Fibroblast of gingiva (primary cell): ENCODE measurements around the gene CARMIL1.
"Not testable (repeated sequence)": the region's sequence is repeated elsewhere in the genome, so short reads cannot be mapped to it uniquely, and the experiment has no call there.

Experiments used
- DNase-seq: peaks from one replicate; pipeline ENCODE4 v3.0.0-alpha.2; 2011; ENCODE audit warnings: low read depth

The CARMIL1 gene

DNA sequence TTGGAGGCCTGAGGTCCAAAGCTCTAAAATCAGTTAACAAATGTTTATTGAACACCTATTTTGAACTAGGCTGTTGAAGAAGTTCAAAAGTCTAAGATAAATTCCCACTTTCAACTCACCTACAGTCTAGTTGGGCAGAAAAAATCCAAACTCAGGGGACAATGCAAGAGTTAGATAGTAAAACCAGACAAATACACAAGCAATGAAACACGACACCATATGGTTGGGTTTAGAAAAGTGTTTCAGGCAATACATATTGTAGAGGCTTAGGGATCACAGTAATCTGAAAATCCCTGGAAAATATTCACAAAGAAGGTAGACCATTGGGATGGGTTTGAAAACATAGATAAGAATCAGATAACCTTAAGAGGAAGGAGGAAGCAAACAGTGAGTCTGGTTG, 1.3 kb upstream of the CARMIL1 start:
- DNase-seq: no peak

GRCh38 chr6:25278261-25278913, 787 bp upstream of the CARMIL1 start:
- no peak for DNase-seq

DNA sequence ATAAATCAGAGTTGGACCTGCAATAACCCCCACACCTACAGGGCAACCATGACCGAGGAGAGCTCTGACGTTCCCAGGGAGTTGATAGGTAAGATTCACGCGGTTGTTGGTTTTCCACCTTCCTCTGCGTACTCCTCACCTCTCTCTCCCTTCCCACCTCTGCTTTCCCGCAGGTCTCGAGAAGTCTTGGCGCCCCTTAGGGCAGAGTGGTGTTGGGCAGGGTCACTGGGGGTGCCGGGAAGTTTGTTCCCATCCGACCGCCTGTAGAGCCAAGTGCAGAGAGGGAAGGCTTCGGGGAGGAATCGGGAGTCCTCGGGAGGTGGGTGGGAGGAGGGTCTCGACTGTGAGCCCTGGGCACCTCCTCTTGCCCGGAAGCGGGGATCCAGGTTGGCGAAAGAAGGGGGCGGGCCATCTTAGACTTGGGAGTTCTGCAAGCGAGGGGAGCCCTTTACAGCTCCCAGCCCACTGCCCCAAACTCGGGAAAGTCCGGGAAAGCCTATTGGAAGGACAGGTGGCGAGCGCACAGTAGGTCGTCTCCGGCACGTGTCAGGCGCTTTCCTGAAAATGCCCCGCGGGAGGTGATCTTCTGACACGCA, 672 bp downstream of the CARMIL1 start:
- DNase-seq: no peak

DNA sequence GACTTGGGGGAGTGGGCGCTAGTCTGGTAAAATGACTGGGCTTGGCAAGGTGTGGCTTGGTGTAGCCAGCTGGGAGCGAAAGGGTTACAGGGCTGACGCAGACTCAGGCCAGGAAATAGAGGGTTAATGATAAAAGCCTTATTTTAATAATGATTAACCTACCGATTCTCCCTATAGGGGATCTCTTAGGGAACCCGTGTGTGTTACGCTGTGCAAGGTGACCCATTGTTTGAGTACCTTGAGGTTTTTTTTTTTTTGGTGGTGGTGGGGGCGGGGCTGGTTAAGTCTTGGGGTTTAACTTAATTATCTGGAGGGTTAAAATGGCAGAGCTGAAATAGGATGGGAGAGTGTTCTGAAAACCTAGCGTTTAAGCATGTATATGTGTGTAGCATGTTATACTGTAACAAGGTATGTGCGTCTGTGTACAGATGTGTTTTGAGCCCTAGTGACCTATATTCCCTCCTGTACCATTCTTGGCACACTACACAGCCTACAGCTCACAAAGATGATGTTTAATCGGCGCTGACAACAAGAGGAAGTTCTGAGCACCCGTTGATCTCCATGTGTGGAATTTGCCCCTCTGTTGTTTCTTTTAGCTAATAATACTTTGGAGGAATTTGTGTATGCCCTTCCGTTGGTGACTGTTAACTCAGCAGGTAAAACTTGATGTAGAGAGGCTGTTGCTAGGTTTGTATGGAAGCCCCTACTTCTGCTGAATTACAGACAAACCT, 1.3 kb downstream of the CARMIL1 start:
- DNase-seq: no peak

GRCh38 chr6:25286891-25287290, 7.7 kb downstream of the CARMIL1 start:
- no peak for DNase-seq

DNA sequence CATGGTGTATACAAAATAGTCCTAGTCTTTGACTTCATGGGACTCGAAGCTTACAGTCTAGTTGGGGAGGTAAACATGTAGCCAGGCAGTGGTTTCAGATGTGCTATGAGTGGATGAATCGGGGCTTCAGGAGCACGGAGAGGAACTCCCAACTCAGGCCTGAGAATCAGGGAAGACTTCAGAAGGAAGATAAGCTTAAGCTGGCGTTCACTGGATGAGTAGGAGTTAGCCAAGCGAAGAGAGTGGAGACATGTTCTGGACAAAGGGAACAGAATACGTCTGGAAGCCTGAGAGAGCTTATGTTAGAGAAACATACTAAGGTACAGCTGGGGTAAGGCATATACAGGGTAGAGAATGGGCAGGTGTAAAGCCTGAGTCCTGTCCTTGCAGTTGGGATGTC, 8.8 kb downstream of the CARMIL1 start:
- no peak for DNase-seq

GRCh38 chr6:25288518-25288917, 9.3 kb downstream of the CARMIL1 start:
- DNase-seq: no peak

DNA sequence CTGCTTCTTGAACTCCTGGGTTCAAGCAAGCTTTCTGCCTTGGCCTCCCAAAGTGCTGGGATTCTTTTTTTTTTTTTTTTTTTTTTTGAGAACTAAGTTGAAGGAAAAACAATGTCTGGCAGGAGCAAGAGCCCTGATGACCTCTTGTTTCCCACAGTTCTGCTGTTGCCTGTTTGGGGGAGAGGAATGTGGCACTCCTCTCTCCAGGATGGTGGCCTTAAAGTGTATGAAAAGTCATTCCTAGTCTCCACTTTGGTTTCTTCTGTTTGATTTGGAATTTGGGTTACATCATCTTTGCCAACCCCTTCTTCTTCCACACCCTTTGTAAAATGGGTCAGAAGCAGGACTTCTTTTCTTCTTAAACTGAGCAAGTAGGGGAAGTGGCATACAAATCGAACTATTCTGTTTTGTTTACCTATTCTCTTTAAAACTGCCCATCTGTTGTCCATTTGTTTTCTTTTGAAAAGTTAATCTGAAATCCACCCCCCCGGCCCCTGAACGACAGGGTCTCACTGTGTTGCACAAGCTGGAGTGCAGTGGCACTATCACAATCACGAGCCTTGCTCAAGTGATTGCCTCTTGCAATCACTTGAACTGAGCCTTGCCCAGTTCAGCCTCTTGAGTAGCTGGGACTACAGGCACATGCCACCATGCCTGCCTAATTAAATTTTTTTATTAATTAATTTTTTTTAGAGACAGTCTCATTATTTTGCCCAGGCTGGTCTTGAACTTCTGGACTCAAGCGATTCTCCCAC, 11.3 kb downstream of the CARMIL1 start:
- DNase-seq: no peak

- DNase-seq: no peak
Measured at GRCh38 chr6:25292384-25292783, 13.2 kb downstream of the CARMIL1 start.

GRCh38 chr6:25295651-25296050, 16.5 kb downstream of the CARMIL1 start:
- DNase-seq: no peak

- DNase-seq: no peak
Measured at GRCh38 chr6:25296217-25296905, 17.2 kb downstream of the CARMIL1 start.

DNA sequence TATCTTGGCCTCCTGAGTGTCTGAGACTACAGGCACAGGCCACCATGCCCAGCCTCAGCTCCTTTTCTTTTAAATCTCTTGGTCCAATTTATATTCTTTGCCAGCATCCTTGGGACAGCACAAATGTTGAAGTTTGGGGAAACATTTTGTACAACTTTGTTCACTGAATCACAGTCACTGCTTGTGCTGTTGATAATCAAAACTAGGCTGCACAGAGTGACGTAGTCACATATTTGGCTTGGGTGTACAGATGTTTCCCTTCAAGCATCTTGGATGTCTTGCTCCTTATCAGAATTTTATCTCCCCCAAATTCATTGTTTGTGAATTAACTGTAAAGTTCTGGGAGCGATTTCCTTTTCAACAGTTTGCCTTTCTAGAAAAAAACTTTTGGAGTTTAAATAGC, 17.9 kb downstream of the CARMIL1 start:
- DNase-seq: peak; percentile 61

- DNase-seq: no peak
Measured at GRCh38 chr6:25297823-25298522, 18.8 kb downstream of the CARMIL1 start.

- DNase-seq: not testable (repeated sequence)
Measured at GRCh38 chr6:25298523-25298865, 19.3 kb downstream of the CARMIL1 start.

GRCh38 chr6:25301362-25301761, 22.2 kb downstream of the CARMIL1 start:
- DNase-seq: no peak

- no peak for DNase-seq
Measured at GRCh38 chr6:25302151-25302550, 23.0 kb downstream of the CARMIL1 start.

GRCh38 chr6:25302677-25303128, 23.5 kb downstream of the CARMIL1 start:
- peak; percentile 71 for DNase-seq

DNA sequence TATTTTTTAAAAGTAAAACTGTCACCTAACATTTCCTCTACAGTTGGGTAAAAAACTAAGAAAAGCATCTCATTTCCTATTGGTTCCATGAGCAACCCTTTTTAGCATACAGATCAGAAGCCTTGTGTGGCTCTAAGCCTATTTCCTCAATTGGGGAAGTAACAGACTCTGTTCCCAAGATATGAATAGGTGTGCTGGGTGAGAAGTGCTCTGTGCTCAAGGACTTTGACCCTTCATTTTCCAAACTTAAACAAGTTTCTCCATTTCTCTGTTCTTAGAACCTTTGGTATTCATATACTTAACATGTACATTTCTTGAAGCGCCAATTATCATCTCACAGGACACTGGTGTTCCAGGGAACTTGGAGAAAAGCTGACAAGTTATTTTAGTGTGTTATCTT, 24.1 kb downstream of the CARMIL1 start:
- no peak for DNase-seq

GRCh38 chr6:25306379-25306778, 27.2 kb downstream of the CARMIL1 start:
- DNase-seq: no peak

DNA sequence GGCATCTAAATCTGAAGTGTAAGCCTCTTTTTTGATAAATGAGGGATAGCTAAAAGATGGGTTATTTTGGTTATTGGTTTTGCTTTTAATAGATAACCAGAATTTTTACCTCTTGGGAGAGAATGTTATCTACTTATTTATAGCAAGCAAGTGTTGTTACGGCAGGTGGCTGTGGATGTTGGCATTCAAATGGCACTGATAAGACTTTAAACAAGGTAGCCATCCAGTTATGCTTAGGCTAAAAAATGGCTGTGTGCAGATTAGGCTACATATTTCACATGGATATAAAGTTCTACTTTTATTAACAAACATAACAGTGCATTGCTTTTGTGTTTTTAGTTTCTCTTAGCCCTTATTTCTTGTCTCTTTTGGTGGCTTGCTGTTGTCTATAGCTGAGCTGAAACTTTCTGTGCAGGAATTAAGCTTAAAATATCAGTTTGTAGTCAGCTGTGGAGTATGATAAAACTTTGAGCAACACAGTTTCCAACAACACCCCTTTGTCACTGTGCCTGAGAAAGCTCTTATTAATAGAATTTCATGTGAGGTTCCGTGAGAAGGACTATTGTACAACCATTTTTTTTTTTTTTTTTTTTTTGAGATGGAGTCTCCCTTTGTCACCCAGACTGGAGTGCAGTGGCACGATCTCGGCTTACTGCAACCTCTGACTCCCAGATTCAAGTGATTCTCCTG, 28.8 kb downstream of the CARMIL1 start:
- DNase-seq: no peak

- DNase-seq: no peak
Measured at GRCh38 chr6:25309886-25310285, 30.7 kb downstream of the CARMIL1 start.
